HG03139 (cell line): Measurements from ENCODE around the gene SCNN1A.
A peak's percentile ranks its signal among the peaks of the same experiment; 100 is the strongest.

Source experiments
- ATAC-seq: cut with Tn5 transposase; IDR thresholded peaks from one replicate; pipeline ENCODE4 v1.9.1; 2021; ENCODE audit not compliant: unreplicated experiment

The SCNN1A gene

DNA sequence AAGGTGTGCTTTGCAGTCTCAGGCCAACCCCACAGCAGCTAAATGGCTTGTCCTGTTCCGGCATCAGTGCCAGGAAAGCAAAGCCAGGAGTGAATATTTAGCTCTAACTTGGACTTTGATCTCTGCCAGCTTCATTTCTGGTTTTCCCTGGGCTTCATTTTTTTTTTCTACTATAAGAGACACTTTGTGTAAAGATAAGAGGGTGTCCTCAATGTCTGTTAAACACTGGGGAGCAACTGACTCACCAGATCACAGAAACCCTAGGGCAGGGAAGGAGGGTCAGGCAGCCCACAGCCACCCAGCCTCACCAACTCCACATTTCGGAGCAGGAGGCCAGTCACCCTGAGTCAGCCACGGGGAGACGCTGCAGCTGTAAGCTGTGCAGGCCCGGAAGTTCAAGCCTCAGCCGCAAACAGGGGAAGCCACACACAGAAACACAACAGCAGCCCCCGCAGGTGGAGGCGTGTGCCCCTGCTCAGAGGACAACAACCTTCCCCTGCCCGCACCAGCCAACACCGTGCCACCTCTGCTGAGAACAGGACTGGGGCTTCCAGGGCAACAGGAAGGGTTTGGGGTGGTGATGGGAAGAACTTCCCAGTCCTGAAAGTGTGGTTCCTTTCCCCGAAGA is 39.8 kb downstream of the SCNN1A start:
- peak; percentile 52 for ATAC-seq

- no peak for ATAC-seq
These were observed 40.4 kb downstream of the SCNN1A start for GRCh38 chr12:6334940-6335450.

DNA sequence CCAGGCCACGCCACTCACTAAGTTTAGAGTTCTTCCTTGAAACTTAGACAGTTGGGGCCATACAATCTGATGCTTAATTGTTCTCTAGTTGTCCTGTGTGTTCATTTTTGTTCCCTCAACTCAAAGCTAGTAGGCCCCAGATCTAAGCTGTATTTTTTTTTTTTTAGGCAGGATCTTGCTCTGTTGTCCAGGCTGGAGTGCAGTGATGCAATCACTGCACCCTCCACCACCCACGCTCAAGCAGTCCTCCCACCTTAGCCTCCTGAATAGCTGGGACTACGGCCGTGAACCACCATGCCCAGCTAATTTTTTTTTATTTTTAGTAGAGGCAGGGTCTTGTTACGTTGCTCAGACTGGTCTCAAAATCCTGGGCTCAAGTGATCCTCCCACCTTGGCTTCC is 41.0 kb downstream of the SCNN1A start:
- no peak for ATAC-seq

- no peak for ATAC-seq
These were observed 41.8 kb downstream of the SCNN1A start for GRCh38 chr12:6333566-6333965.

DNA sequence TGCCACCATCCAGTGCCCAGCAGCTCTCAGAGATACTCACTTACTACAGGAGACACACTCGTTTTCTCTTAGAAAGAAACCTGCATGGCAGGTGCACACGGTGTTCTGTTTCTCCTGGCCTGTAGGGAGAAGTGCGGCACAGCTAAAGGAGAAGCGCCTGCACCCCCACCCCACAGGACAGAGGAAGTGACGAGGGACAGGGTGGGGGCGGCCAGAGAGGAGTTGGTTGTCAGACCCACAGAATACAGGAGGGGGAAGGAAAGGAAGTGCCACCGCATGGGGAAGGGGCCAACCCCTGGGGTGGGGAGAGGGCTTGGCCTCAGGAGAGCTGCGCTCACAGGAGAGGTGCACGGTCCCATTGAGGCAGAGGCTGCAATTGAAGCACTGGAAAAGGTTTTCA is 42.3 kb downstream of the SCNN1A start:
- no peak for ATAC-seq

DNA sequence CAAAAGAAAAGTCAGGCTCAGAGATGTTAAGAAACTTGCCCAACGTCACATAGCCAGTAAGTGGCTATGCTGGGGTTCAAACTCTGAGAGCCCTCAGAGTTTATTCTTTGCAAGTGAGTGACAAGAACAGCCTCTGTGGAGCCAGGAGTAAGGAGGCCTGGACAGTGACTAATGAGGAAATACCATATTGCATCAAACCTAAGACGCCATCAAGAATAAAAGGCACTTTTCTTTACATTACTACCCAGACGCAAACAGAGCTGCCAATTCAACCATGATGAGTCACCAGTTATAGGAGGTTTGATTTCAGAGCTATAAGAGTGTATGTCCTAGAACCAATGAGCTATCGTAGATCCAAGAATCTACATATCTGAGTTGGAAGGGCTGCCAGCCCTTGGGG is 42.9 kb downstream of the SCNN1A start:
- ATAC-seq, result no peak

- ATAC-seq, result no peak
These were observed 44.2 kb downstream of the SCNN1A start for GRCh38 chr12:6330999-6331714.

- no peak for ATAC-seq
These were observed 45.2 kb downstream of the SCNN1A start for GRCh38 chr12:6330192-6330591.

DNA sequence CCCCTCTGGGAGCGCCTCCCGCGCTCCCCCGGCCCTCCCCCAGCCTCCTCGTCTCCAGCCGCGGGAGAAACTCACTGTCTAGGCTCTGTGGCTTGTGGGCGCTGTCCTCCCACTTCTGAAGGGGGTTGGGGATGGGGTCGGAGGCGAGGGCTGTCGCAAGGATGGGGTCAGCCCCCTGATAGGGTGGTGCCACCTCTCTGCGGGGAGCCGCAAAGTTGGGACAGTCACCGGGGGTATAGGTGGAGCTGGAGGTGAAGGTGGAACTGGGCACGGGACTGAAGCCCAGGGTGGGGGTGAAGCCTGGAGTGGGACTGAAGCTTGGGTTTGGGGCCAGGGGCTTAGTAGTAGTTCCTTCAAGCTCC is 45.7 kb downstream of the SCNN1A start:
- no peak for ATAC-seq

GRCh38 chr12:6328945-6329702 is 46.2 kb downstream of the SCNN1A start:
- ATAC-seq, result no peak

DNA sequence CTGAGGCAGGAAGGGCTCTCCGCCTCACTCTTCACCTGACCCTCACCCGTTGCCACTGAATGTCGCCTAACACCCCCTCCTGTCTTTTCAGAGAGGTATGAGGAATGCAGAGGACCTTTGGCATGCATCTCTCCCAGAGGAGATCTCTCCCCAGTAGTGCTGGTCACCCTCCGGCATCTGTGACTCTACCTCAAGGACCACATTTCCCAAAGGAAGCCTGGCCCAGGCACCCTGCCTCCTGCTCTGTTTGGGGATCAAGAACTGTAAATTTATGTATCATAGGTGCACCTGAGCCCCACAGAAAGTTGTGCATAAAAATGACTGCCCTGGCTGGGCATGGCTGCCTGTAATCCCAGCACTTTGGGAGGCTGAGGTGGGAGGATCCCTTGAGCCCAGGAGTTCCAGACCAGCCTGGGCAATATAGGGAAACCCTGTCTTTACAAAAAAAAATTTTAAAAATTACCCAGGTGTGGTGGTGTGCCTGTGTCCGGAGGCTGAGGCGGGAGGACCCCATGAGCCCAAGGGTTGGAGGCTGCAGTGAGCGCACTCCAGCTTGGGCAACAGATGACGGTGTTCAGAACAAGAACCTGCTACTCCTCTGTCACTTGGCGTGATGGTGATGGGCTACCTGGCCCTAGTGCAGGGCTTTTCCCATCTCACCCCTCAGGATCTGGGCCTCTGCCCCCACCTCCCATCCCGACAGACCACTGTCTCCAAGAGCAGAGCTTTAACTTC is 47.2 kb downstream of the SCNN1A start:
- ATAC-seq, result no peak

DNA sequence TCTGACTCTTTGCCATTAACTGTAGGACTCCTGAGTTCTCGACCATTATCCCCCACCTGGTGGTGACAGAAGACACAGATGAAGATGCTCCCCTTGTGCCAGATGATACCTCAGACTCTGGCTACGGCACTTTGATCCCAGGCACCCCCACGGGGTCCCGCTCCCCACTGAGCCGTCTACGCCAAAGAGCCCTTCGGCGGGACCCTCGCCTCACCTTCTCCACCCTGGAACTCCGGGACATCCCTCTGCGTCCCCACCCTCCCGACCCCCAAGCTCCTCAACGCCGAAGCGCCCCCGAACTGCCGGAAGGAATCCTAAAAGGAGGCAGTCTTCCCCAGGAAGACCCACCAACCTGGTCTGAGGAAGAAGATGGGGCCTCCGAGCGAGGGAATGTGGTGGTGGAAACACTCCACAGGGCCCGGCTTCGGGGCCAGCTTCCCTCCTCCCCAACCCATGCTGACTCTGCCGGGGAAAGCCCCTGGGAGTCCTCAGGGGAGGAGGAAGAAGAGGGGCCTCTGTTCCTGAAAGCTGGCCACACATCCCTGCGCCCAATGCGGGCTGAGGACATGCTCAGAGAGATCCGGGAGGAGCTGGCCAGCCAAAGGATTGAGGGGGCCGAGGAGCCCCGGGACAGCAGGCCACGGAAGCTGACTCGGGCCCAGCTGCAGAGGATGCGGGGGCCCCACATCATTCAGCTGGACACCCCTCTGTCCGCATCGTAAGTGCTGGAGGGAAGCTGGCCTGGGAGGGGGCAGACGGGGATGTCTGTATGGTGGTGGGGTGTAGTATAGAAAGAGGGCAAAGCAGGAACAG is 47.9 kb downstream of the SCNN1A start:
- no peak for ATAC-seq

DNA sequence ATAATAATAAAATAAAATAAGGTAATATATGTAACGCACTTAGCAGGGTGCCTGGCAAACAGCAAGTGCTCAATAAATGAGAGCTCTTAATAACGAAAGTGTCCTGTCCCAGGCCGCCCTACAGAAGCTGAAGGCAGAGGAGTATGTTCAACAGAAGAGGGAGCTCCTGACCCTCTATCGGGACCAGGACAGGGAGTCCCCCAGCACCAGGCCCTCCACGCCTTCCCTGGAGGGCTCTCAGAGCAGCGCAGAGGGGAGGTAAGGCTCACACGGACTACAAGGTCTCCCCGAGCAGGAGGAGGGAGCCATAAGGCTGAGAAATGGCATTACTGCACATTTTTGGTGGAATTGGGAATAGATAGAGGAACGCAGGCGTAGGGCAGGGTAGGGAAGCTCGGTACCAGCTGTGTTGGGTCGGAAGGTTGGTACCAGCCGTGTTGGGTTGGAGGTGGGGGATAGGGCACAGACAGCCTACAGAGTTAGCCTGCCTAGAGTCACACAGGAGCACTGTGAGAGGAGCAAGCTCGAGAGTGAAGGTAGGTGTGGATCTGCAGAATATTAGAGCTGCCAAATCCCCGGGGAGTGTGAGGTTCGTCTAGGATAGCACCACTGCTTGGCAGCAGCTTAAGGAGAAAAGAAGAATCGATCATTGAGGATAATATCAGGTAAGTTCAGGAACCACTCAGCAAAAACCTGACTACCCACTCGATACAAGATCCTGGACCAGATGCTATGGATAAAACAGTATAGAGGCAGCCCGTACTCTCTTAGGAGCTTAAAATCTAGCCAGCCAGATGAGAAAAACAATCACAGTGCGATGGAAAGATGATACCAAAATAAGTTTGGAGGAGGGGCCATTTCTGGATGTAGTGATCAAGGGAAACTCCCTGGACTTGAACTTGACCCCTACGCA is 48.8 kb downstream of the SCNN1A start:
- ATAC-seq, result no peak

- ATAC-seq, result no peak
These were observed 50.2 kb downstream of the SCNN1A start for GRCh38 chr12:6324936-6325750.

DNA sequence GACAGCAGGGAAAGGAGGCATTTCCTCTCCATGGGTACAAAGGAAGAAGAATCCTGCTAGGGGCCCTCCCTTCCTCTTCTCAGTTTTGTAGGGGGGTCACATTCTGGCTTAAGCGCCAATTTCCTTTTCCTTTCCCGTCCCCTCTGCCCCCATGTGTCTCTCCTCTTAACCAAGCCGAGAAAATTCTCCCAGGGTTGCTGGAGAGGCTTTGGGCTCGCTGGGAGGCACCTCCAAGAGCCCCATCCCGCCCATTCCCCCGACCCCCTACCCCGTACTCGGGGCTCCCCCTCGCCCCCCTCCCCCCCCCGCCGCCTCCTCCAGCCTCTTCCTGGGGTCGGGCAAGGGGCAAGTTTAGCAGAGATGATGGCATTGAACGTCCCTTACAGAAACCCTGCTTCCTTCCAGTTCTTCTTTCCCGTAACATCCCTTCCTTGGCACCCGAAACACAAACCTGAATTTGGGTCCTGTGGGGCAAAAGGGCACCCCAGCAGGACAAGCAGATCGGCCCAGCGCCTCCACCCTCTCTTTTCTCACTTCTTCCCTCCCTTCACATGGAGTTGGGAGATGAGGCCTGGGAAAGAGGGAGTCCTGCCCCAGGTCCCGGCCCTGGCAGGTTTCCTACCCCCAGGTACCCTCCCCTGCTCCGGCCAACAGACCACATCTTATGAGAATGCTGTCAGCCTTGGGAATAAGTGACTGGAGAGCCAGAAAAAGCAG is 51.2 kb downstream of the SCNN1A start:
- ATAC-seq, result no peak

DNA sequence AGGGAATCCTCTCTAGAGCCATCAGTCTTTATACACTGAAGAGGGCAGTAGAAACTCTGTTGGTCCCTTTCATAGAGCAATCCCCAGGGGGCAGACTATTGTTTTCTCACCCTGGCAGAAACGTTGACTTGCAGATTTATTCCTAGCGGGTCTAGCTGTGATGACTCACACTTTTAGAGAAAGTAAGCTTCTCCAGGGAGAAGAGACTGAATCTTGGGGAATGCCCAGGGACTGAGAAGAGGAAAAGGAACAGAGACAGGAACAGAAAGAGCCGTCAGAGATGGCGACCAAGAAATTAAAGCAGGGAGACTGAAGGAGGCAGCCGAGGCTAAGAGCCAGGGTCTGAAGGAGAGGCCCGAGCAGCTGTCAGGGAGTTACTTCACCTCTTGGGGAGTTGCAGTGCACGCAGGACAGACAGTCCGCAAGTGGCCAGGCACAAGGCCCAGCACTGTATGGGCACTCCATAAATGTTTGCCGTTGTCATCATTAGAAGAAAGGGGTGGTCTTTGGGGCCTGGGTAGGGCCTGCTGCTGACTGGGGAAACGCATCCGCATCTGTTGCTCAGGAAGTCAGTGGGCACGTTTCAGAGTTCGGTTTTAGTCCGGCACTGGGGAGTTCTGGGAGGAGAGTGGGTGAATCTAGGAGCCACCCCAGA is 51.9 kb downstream of the SCNN1A start:
- peak; percentile 68 for ATAC-seq

DNA sequence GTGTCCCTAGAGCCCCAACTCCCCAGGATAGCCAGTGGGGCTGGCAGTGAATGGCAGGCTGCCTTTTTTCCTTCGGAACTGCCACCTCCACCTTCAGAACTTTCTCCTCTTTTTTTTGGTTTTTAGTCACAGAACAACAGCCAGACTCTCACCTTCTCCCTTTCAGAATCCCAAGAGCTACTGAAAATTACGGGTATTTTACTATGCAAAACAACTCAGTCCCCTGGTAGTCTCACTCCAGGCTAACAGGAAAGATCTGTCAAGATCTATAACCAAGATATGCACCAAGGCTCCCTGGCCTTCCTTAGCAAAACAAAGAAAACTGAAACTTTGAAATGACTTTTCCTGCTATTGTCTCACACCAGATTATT is 52.4 kb downstream of the SCNN1A start:
- peak; percentile 23 for ATAC-seq

DNA sequence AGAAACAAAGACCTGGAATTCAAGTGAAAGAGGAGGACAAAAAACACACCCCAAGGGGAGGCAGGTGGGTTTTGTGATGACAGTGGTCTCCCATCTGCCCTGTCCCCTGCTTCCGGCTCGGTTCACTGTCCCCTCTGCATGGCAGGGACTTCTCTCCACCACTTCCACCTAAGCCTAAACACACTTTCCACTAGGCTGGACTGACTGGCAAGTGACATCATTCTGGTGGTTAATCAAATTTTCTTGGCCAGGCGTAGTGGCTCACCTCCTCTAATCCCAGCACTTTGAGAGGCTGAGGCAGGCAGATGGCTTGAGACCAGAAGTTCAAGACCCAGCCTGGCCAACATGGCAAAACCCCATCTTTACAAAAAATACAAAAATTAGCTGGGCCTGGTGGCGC is 53.0 kb downstream of the SCNN1A start:
- ATAC-seq, result no peak
